ENCODE measurements around the gene ADCY10.
"Not testable (repeated sequence)": the region's sequence is repeated elsewhere in the genome, so short reads cannot be mapped to it uniquely, and the experiment has no call there.

Gene ADCY10

GRCh38 chr1:167913895-167914496 lies at the start of gene ADCY10:
Gene ADCY10 (minus strand): TSS chr1:167914134. CDS start chr1:167905140, 8,994 bp downstream.
- DNase-seq: no peak

GRCh38 chr1:167957710-167958109 lies 43.8 kb upstream of the ADCY10 start:
- DNase-seq: no peak

GRCh38 chr1:167955915-167956314 lies 42.0 kb upstream of the ADCY10 start:
- DNase-seq: peak; percentile 8

- no peak for DNase-seq
Observed at GRCh38 chr1:167950569-167950968, 36.6 kb upstream of the ADCY10 start.

GRCh38 chr1:167949785-167950184 lies 35.9 kb upstream of the ADCY10 start:
- no peak for DNase-seq

- DNase-seq: no peak
Observed at GRCh38 chr1:167947733-167948132, 33.8 kb upstream of the ADCY10 start.

- peak; percentile 71 for DNase-seq
Observed at GRCh38 chr1:167943541-167943940, 29.6 kb upstream of the ADCY10 start.

- no peak for DNase-seq
Observed at GRCh38 chr1:167940264-167940663, 26.3 kb upstream of the ADCY10 start.

- peak; percentile 68 for DNase-seq
Observed at GRCh38 chr1:167938080-167938636, 24.2 kb upstream of the ADCY10 start.

GRCh38 chr1:167937709-167938010 lies 23.7 kb upstream of the ADCY10 start:
- DNase-seq: peak; percentile 33

GRCh38 chr1:167936930-167937708 lies 23.2 kb upstream of the ADCY10 start, which contains the start of gene MPC2:
Gene MPC2 (minus strand): TSS chr1:167937072. CDS start chr1:167935841, 1,231 bp downstream.
- peak; percentile 83 for DNase-seq

GRCh38 chr1:167936068-167936929 lies 22.4 kb upstream of the ADCY10 start, which contains the start of gene DCAF6:
Gene DCAF6 (plus strand): TSS chr1:167936683. CDS start chr1:167936912, 229 bp downstream.
- peak; percentile 99 for DNase-seq

GRCh38 chr1:167935216-167936067 lies 21.5 kb upstream of the ADCY10 start:
- DNase-seq: peak; percentile 79

- DNase-seq: no peak
Observed at GRCh38 chr1:167934426-167935215, 20.7 kb upstream of the ADCY10 start.

GRCh38 chr1:167933788-167934187 lies 19.9 kb upstream of the ADCY10 start:
- DNase-seq: no peak

GRCh38 chr1:167929725-167930124 lies 15.8 kb upstream of the ADCY10 start:
- DNase-seq: no peak

GRCh38 chr1:167928919-167929318 lies 15.0 kb upstream of the ADCY10 start:
- DNase-seq: not testable (repeated sequence)

GRCh38 chr1:167928457-167928852 lies 14.5 kb upstream of the ADCY10 start:
- no peak for DNase-seq

GRCh38 chr1:167927046-167927754 lies 13.3 kb upstream of the ADCY10 start:
- DNase-seq: no peak

- DNase-seq: no peak
Observed at GRCh38 chr1:167926486-167926997, 12.6 kb upstream of the ADCY10 start.

All from DMS53 (cell line).